Stomach (tissue), 9 donors: ENCODE results near the gene FBXO34. TPM values are rescaled to one million over a fixed set of nuclear protein-coding genes. Genes with fewer than 3 reads are reported as not detected.

ENCODE experiments used
- DNase-seq, 2 donors: peaks; one replicate each; pipeline versions ENCODE4 v3.0.0 to v3.0.0-alpha.2; 2013 to 2019
- H3K27ac ChIP-seq, 5 donors: fragments of 200-600 bp in 4 of 5; sonication (generic) in 4 of 5; one replicate each; pipeline ENCODE4 v1.5.1; 2013 to 2019; ENCODE audit warnings: mild to moderate bottlenecking in 1 of 5, moderate library complexity in 1 of 5
- H3K27me3 ChIP-seq, 3 donors: fragments of 200-600 bp; sonication (generic); one replicate each; pipeline ENCODE4 v1.5.1; 2017 to 2019; ENCODE audit warnings: mixed run types in 1 of 3
- H3K36me3 ChIP-seq, 4 donors: fragments of 200-600 bp; sonication (generic); 1 replicate in 3 of 4; 2 replicates in 1 of 4; pipeline ENCODE4 v1.5.1; 2016 to 2019
- H3K4me1 ChIP-seq, 4 donors: fragments of 200-600 bp; sonication (generic); one replicate each; pipeline ENCODE4 v1.5.1; 2016 to 2019
- H3K4me3 ChIP-seq, 4 donors: fragments of 200-600 bp; sonication (generic) in 3 of 4; one replicate each; pipeline ENCODE4 v1.5.1; 2016 to 2019; ENCODE audit warnings: mild to moderate bottlenecking in 1 of 4
- H3K9me3 ChIP-seq, 4 donors: fragments of 200-600 bp; sonication (generic); one replicate each; pipeline ENCODE4 v1.5.1; 2016 to 2019
- CTCF ChIP-seq, 7 experiments: fragments of 450-650 bp in 4 of 7; fragments of 200-600 bp in 3 of 7; sonication (generic) in 3 of 7; IDR thresholded peaks; one replicate each; pipeline ENCODE4 v1.5.1; 2016 to 2019; ENCODE audit warnings: antibody characterized with exemption in 7 of 7, control low read depth in 2 of 7, mild to moderate bottlenecking in 1 of 7
- EP300 ChIP-seq: sonication (generic); formaldehyde crosslinking; IDR thresholded peaks from one replicate; pipeline ENCODE4 v1.6.1; 2017; ENCODE audit warnings: antibody characterized with exemption
- POLR2A ChIP-seq, 4 donors: fragments of 450-650 bp; IDR thresholded peaks; one replicate each; pipeline ENCODE4 v1.6.1; 2016; ENCODE audit warnings: antibody characterized with exemption in 4 of 4, control low read depth in 2 of 4, mild to moderate bottlenecking in 1 of 4, moderate library complexity in 1 of 4
- POLR2AphosphoS5 ChIP-seq, 3 donors: sonication (generic); formaldehyde crosslinking; IDR thresholded peaks; one replicate each; pipeline ENCODE4 v1.6.1; 2016; ENCODE audit warnings: antibody characterized with exemption in 3 of 3
- WGBS, 5 donors: extraction: QIAGEN DNeasy Blood & Tissue Kit in 3 of 5; methylation state at CpG; one replicate each; pipeline versions ENCODE4 v1.1.5 to v1.1.7; 2013 to 2018; 5-methylcytosine and 5-hydroxymethylcytosine counted together
- intact Hi-C: fragments of 100-400 bp; cut with DNase I; formaldehyde crosslinking; loops from one replicate; pipeline ENCODE4 v1.15.1; 2023; ENCODE audit warnings: low total_unique reads
- polyA plus RNA-seq, 3 donors: library from polyadenylated mRNA; stranded (reverse); fragments of 200-250 nt; gene quantifications; one replicate each; pipeline ENCODE4 v1.2.3, GENCODE V29; 2013
- total RNA-seq, 5 donors: library from RNA; depleted of rRNA; stranded (reverse); fragments of >200 nt; gene quantifications; one replicate each; pipeline versions ENCODE4 v1.1.0 to v1.2.3, GENCODE V29; 2014 to 2016
- donor health status: healthy with polysubstance abuse.
- donor health status: Bipolar disorder and iron deficiency.
- donor health status: healthy.

Gene FBXO34
- total and polyA plus RNA-seq, 8 donors, result 6.7 to 55.0 (median 27.2) TPM

- no peak for DNase-seq
- no peak overlapping the region for H3K27ac ChIP-seq
- intact Hi-C loops, result loop anchor here (10.0 kb wide), 1 partner anchor 86 kb away; no protein-coding TSS in a partner anchor
- H3K27me3 ChIP-seq, result no peaks in the 10 kb centered on the region
- H3K9me3 ChIP-seq, result no peaks in the 10 kb centered on the region
- TF ChIP-seq CTCF (IDR thresholded peaks at IDR 0.05) (no peak), POLR2A (IDR thresholded peaks at IDR 0.05) (no peak), EP300 (no peak), POLR2AphosphoS5 (IDR thresholded peaks at IDR 0.05) (no peak)
- no peak overlapping the region for H3K4me3 ChIP-seq
- peaks cover 19 to 53% (median 46%) of the 10 kb centered on the region in 4 donors for H3K36me3 ChIP-seq
- WGBS, 5 donors, result 91 to 92% (median 91%) methylated on average over 9 of the region's 9 CpGs
- H3K4me1 ChIP-seq, result peaks cover 15 to 39% (median 24%) of the 10 kb centered on the region in 4 donors
Observed at GRCh38 chr14:55351111-55351510, 79.9 kb downstream of the FBXO34 start.

GRCh38 chr14:55352201-55352600, 81.0 kb downstream of the FBXO34 start:
- 87 to 95% (median 90%) methylated on average over 9 of the region's 9 CpGs for WGBS, 5 donors
- H3K9me3 ChIP-seq, result no peaks in the 10 kb centered on the region
- H3K36me3 ChIP-seq, result peaks cover 19 to 55% (median 48%) of the 10 kb centered on the region in 4 donors
- H3K27me3 ChIP-seq, result no peaks in the 10 kb centered on the region
- peaks cover 9 to 32% (median 22%) of the 10 kb centered on the region in 4 donors for H3K4me1 ChIP-seq
- DNase-seq, result no peak
- H3K4me3 ChIP-seq, result no peak overlapping the region
- intact Hi-C loops, result loop anchor here (10.0 kb wide), 1 partner anchor 87 kb away; no protein-coding TSS in a partner anchor
- no peak overlapping the region for H3K27ac ChIP-seq
- TF ChIP-seq POLR2A (IDR thresholded peaks at IDR 0.05) (no peak), EP300 (no peak), POLR2AphosphoS5 (IDR thresholded peaks at IDR 0.05) (no peak), CTCF (IDR thresholded peaks at IDR 0.05) (no peak)

GRCh38 chr14:55353686-55354467, 82.7 kb downstream of the FBXO34 start:
- DNase-seq, result no peak
- Histone ChIP-seq H3K27ac (peak overlapping the region in 1 of 5 donors; percentile 1), H3K4me1 (peaks cover 4 to 21% (median 15%) of the 10 kb centered on the region in 4 donors), H3K4me3 (no peak overlapping the region), H3K27me3 (no peaks in the 10 kb centered on the region), H3K36me3 (peaks cover 19 to 55% (median 51%) of the 10 kb centered on the region in 4 donors), H3K9me3 (no peaks in the 10 kb centered on the region)
- no peak for TF ChIP-seq POLR2A (IDR thresholded peaks at IDR 0.05)
- TF ChIP-seq CTCF (IDR thresholded peaks at IDR 0.05), result no peak
- TF ChIP-seq EP300, result no peak
- no peak for TF ChIP-seq POLR2AphosphoS5 (IDR thresholded peaks at IDR 0.05)
- 77 to 86% (median 81%) methylated on average over 11 of the region's 11 CpGs for WGBS, 5 donors
- intact Hi-C loops, result loop anchor here (10.0 kb wide), 1 partner anchor 89 kb away; no protein-coding TSS in a partner anchor

GRCh38 chr14:55354500-55354899, 83.3 kb downstream of the FBXO34 start:
- Histone ChIP-seq H3K27ac (no peak overlapping the region), H3K27me3 (no peaks in the 10 kb centered on the region), H3K9me3 (no peaks in the 10 kb centered on the region), H3K4me3 (no peak overlapping the region), H3K36me3 (peaks cover 19 to 55% (median 51%) of the 10 kb centered on the region in 4 donors), H3K4me1 (peaks cover 0 to 15% (median 10%) of the 10 kb centered on the region in 4 donors)
- DNase-seq, result peak; percentile 53 to 84
- TF ChIP-seq POLR2AphosphoS5 (IDR thresholded peaks at IDR 0.05) (no peak), CTCF (IDR thresholded peaks at IDR 0.05) (peak in 4 of 7 experiments; percentile 43 to 61 (median 55))
- intact Hi-C loops, result loop anchor here (10.0 kb wide), 1 partner anchor 90 kb away; no protein-coding TSS in a partner anchor
- 37 to 72% (median 38%) methylated on average over 5 of the region's 5 CpGs for WGBS, 5 donors
